Eye (tissue), 1 donor: ENCODE data around the gene TAPBPL.
"Not testable (repeated sequence)": the region's sequence is repeated elsewhere in the genome, so short reads cannot be mapped to it uniquely, and the experiment has no call there.

Experiments used
- DNase-seq: peaks from one replicate; pipeline ENCODE4 v3.0.0-alpha.2; 2015

Gene TAPBPL, protein sequence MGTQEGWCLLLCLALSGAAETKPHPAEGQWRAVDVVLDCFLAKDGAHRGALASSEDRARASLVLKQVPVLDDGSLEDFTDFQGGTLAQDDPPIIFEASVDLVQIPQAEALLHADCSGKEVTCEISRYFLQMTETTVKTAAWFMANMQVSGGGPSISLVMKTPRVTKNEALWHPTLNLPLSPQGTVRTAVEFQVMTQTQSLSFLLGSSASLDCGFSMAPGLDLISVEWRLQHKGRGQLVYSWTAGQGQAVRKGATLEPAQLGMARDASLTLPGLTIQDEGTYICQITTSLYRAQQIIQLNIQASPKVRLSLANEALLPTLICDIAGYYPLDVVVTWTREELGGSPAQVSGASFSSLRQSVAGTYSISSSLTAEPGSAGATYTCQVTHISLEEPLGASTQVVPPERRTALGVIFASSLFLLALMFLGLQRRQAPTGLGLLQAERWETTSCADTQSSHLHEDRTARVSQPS

DNA sequence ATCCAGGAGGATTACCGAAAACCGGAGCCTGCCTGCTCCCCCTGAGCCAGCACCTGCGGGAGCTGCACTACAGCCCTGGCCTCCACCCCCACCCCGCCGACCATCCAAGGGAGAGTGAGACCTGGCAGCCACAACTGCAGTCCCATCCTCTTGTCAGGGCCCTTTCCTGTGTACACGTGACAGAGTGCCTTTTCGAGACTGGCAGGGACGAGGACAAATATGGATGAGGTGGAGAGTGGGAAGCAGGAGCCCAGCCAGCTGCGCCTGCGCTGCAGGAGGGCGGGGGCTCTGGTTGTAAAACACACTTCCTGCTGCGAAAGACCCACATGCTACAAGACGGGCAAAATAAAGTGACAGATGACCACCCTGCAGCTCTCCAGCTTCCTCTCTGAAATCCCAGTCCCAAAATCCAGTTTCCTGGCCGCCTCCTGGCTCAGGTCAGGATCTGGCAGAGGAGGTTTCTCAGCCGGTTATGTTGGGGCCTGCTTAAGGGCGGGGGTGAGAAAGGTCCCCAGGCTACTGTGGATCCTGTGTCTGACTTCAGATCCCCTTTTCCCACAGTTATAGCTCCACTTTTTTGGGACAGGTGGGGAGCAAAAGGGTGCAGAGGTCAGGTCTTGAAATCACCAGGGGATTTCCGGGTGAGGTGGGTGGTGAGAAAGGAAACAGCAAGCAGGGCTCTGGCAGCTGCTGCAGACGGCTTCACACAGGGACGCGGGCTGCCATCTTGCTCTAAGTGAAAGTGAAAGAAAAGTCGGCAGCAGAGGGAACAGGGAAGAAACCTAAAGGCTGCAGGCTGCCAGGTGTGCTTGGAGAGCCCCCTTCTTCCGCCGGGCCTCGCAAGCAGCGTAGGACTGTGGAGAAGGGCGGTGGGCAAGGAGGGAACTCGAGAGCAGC is at the start of gene TAPBPL:
Gene TAPBPL, plus strand, starts transcription at position 695 of the 897 bp plus-strand sequence. CDS start 207 bp downstream, outside the sequence.
- peak; percentile 94 for DNase-seq

DNA sequence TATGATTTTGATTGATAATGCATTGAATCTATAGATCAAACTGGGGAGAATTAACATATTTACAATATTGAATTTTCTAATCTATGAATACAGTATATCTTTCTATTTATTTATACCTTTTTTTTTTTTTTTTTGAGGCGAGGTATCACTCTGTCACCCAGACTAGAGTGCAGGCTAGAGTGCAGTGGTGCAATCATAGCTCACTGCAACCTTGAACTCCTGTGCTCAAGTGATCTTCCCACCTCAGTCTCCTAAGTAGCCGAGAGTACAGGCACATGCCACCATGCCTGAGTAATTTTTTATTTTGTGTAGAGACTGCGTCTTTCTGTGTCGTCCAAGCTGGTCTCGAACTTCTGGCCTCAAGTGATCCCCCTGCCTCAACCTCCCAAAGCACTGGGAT is 47.5 kb upstream of the TAPBPL start:
- no peak for DNase-seq

DNA sequence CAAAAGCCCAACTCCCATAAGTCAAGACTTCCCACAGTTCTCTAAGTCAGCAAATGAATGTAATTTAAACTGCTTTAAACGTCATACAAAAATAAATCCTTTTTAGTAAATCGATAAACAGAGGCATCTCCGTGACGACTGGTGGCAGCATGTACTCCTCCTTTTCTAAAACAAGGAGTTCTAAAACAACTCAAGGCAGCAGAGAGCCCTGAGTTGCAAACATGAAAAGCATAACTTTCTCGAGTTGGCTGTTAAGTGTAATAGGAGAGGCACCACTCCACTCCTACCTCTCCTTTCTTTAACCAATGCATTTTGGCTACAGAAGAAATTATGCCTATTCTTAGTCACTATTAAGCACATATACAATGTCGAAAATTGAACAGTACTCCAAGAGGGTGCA is 45.9 kb upstream of the TAPBPL start:
- DNase-seq, result no peak

DNA sequence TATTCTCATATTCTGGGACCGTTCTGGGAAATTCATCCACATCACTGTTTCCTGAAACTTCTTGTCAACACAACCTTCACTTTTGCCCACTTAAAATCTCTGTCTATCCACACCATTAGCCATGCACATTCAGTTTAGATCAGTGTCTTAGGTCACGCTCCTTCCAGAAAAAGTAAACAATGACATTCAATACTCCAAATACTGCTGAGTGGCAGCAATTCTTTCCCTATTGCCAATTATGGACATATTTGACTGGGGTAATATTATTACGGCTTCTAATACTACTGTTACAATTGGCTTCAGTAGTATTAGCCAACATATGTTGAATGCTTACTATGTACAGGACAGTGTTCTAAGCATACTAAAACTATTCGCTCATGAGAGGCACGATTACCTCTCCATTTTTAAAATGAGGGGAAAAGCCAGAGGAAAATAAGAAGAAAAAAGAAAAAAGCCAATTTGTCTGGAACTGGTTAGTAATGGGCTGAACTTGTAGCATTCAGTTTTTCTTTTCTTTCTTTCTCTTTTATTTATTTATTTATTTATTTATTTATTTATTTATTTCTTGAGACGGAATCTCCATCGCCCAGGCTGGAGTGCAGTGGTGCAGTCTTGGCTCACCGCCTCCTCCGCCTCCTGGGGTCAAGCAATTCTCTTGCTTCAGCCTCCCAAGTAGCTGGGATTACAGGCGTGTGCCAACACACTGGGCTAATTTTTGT is 44.4 kb upstream of the TAPBPL start:
- no peak for DNase-seq

DNA sequence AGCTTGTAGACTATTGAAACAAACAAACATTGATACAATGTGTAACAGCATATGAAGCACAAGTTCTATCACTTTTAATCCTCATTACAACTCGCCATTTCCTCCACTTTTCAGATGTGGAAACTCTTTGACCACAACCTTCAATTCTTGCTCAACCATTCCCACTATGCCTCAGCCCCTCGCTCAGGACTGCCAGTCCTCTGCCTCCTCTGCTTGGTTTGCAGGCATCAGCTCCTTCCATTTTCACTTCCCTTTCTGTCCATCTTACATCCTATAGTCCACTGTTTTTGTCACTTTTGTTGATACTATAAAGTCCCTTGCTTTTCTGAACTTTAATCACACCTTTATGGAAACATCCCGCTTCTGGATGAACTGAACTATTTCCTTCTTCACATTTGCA is 35.2 kb upstream of the TAPBPL start:
- DNase-seq, result no peak

DNA sequence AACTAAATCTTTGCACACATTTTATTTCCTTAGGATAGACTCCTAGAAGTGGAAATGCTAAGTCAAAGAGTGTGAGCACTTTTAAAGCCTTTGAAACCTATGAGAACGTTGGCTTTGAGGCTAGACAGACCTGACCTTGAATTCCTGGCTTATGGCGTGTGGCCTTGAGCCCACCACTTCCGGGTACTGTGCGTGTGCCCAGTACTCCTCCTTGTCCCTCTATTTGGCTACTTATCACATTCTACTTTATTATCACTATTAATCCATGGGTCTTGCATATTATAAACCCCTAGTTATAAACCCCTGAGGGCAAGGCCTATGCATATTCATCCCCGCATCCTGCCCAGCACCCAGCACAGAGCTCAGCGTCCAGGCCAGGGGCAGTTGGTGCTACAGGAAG is 33.0 kb upstream of the TAPBPL start:
- no peak for DNase-seq

DNA sequence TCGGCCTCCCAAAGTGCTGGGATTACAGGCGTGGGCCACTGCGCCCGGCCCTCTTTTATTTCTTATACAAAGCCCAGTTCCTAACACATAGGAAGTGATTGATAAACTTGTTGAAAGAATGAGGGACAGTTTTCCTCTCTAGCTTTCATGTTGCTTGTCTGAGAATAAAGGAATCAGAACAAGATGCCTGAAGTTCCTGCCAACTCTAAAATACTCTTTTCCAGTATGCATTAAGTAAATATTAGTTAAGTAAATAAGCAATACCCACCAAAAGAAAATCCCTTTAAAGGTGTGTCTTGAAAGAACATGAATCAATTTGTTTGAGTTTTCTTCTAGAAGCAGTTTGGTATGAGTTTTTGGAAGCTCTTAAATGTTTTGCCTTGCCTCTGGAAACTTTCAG is 31.5 kb upstream of the TAPBPL start:
- no peak for DNase-seq

DNA sequence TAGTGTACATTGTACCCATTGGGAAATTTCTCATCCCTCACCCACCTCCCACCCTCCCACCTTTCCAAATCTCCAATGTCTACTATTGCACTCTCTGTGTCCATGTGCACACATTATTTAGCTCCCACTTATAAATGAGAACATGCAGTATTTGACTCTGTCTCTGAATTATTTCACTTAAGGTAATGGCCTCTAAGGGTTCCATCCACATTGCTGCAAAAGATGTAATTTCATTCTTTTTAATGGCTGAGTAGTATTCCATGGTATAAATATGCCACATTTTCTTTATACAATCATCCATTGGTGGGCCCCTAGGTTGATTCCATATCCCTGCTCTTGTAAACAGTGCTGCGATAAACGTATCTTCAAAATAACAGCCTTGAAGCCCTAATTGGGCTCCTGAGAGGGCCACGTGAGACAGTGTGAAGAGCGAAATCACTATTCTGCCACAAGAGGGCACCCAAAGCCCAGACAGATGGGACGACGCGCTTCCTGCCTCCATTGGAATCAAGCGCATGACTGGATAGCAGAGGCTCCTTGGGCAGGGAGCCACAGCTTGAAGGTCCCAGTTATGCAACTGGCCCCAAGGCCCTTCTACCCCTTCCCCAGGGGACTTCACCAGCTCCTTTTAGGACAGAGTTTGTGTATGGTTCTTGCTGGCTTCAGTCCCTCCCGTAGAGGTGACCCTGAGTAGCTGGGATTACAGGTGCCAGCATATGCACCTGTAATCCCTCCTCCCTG is 28.4 kb upstream of the TAPBPL start:
- DNase-seq, result peak; percentile 96

DNA sequence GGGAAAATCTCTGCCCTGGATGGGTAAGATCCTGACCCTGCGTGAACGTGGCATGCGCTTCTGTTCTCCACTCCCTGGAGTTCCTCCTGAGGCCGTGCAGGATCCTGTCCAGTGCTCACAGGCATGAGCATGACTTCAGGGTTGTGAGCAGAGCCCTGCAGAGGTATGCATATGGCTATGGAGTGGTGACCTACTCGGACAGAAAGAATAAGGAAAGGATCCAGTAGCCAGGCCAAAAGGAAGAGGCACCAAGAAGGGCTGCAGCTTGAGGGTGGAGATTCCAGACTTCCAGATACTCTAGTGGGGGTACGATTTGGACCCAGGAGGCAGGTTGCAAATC is 27.9 kb upstream of the TAPBPL start:
- no peak for DNase-seq

DNA sequence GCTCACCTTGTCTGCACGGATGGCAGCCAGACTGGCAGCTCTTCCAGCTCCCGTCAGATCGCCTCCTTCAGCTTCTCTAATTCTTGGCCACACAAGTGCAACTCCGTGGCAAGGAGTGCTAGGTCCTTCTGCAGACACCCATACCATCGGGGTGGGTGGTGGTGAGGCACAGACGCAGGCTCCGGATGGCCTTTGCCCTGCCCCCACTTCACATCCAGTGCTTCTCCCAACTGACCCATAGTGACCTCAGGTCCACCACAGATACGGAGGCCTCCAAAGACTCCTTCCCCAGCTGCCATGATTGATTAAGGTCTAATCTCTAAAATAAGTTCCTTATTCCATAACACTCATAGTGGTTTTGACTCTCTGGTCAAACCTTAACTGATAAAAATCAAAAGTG is 27.0 kb upstream of the TAPBPL start:
- DNase-seq, result peak; percentile 9

DNA sequence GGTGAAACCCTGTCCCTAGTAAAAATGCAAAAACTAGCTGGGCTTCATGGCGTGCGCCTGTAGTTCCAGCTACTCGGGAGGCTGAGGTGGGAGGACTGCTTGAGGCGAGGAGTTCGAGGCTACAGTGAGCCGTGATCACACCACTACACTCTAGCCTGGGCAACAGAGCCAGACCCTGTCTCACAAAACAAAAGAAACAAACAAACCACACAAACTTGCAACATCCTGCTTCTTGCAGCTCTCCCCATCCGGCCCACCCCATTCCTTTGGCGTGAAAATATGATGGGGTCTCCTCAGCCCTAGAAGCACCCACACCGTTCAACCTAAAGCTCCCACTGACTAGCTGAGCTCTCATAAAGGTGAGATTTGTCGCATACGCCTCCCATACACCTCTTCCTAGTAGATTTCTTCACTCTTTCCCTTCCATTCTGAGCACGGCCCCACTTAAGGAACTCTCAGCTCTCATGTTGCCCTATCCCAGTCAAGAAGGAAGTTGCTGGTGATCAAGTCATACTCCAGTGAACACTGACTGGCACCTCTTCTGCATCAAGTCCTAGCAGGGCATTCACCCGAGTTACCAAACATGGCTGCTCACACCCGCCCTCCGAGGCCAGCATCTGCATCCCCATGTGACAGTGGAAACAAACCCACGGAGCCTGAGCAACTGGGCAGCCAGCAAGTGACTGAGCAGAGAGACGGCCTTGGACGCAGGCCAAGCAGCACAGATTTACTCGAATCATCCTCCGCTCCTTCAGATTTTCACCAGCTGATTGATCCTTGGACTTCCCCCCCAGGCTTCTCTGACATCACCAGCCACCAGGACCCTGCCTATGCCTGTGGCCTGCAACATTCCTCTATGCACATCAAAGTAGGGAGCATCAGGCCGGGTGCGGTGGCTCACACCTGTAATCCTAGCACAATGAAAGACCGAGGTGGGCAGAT is 26.0 kb upstream of the TAPBPL start:
- no peak for DNase-seq

DNA sequence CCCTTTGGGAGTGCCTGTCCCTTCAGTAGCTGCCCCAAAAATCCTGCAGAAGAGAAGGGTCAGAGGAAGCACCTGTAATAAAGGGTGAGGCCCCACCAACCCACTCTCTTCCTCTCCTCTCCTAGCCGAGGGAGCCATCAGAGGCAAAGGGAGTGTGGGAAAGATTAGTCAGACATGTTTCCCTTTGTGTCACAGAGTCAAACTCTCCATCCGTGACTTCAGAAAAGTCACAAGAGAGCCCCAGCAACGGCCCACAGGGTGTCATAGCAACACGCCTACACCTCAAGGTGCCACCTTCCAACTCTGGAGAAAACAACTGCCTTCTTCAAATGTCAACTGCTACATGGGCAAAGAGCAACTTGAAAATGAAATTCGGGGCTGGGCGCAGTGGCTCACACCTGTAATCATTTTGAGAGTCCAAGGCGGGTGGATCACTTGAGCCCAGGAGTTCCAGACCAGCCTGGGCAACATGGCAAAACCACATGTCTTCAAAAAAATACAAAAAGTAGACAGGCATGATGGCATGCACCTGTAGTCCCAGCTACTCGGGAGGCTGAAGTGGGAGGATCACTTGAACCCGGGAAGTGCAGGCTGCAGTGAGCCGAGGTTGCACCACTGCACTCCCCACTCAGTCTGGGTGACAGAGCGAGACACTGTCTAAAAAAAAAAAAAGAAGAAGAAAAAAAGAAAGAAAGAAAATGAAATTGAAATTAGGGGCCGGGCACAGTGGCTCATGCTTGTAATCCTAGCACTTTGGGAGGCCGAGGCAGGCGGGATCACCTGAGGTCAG is 24.8 kb upstream of the TAPBPL start:
- no peak for DNase-seq

DNA sequence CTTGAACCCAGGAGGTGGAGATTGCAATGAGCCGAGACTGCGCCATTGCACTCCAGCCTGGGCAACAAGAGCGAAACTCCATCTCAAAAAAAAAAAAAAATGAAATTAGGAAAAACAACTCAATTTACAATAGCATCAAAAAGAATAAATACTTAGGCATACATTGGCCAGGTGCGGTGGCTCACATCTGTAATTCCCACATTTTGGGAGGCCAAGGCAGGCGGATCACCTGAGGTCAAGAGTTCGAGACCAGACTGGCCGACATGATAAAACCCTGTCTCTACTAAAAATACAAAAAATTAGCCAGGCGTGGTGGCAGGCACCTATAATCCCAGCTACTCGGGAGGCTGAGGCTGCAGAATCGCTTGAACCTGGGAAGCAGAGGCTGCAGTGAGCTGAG is 24.0 kb upstream of the TAPBPL start:
- DNase-seq, result not testable (repeated sequence)

DNA sequence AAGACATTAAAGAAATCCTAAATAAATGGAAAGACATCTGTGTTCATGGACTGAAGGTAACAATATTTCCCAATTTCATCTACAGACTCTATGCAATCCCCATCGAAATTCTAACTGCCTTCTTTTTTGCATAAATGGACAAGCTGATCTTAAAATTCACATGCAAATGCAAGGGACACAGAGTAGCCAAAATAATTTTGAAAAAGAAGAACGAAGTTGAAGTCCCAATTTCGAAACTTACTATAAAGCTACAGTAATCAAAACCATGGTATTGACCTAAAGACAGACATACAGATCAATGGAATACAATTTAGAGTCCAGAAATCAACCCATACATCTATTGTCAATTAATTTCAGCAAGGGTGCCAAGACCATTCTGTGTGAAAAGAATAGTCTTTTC is 23.5 kb upstream of the TAPBPL start:
- DNase-seq, result no peak

DNA sequence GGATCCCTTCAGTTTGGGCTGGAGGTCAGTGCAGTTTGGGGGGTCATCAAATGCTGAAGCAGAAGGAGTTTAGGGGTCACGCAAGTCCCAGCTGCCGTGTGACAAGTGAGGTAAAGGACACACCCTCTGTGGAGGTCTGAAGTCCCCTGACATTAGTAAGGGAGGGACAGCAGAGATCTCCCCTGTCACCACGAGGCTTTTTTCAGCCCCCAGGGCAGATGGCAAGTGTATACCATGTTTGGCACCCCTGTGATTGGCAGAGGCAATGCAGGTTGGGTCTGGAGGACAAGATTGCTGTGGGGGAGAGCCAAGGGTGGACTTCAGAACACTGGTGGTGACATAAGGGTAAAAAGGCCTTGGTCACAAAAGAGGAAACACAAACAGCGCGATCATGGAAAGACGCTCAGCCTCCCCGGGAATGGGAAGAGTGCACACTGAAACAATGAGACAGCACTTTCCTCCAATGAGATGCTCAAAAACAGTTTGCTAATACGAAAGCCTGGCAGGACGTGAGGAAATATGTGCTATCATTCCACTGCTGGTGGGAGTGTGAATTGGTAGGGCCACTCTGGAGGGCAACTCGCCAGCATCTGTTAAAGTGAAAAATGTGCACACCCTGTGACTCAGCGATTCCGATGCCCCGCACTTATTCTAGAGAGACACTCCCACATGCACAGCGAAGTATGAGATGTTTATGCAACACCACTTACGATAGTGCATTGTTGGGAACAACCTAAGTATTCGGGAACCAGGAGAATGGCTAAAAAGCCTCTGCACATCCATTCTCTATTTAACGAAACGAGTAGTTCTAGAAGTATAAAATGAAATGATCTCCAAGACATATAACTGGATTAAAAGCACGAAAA is 21.5 kb upstream of the TAPBPL start:
- DNase-seq, result peak; percentile 53

DNA sequence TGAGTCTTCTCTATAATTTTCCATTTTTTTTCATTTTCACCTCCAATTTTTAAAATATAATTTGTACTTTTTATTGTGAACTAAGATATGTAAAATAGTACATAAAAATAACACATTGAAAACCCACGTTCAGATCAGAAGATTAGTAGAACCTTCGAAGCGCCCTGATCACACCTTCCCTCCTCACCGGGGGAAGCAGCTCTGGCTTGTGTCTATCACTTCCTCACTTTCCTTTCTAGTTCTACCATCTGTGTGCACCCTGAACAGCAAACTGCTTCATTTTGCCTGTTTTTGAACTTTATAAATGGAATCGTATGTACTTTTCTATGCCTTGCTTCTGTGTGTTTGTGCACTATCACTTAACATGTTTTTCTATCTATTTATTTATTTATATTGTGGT is 18.9 kb upstream of the TAPBPL start:
- DNase-seq, result no peak

DNA sequence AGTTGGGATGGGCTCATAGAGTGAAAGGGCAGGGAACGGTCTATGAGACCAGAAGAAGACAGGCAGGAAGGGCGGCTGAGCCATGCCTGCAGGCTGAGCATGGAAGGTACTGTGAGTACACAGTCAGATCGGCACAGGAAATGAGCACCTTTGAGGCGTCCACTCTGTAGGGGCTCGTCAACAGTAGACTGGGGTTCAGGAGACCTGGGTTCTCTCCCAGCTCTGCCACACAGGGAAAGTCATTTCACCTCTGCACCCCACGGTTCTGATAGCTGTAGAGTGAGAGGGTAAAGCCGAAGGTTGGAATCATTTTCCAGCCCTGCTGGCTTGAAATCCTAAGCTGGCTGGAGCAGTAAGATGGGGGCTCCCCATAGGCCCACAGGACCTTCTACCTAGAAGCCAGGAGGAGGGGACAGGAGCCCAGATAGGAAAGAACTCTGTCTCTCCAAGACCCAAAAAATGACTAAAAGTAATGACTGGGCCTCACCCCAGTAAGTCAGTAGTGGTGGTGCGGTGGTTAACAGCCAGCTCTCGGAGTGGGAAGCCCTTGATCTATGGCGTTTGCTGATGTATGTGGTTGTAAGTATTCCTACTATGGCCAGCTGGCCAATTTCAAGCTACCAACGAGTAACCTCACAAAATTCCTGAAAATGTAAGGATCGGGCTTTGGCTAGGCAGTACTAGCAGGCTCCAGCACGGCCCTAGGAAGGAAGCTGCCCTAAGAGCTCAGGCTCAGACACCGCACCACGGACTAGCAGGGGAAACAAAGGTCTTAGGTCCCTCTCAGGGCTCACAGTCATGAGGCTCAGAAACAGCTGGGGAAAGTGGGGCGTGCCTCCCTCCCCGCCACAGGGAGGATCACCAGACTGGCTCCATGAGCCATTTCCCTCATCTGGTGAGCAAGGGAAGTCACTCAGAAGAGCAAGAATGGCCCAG is 17.4 kb upstream of the TAPBPL start:
- no peak for DNase-seq

DNA sequence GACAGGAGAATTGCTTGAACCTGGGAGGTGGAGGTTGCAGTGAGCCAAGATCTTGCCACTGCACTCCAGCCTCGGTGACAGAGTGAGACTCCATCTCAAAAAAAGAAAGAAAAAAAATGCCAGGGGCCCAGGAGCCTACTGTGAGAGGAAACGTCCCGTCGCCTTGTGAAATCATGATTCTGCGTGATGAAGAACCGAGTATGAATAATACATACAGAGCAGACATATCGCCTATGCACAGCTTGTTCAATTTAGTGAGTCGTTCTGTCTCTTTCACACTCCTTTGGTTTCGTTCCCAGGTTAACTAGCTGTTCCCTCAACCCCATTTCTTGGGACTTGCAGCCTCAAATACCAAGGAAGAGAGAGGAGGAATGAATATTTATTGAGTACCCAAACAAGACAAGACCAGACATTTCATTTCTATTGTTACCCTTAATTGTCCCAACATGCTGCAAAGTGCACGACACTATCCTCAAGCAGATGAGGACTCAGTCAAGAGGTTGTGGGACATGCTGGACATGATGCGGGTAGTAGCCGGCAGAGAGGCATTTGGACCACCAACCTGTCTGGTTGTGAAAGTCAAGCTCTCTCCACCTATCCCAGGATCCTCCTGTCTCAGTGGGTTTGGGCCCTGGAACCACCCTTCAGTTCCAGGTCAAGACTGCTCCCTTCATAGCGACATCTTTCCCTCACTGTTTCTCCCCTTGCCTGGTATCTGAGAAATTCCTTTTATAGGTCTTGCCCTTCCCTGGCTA is 15.7 kb upstream of the TAPBPL start:
- no peak for DNase-seq
